ENCODE data around the gene RBM18.

Gene RBM18

DNA sequence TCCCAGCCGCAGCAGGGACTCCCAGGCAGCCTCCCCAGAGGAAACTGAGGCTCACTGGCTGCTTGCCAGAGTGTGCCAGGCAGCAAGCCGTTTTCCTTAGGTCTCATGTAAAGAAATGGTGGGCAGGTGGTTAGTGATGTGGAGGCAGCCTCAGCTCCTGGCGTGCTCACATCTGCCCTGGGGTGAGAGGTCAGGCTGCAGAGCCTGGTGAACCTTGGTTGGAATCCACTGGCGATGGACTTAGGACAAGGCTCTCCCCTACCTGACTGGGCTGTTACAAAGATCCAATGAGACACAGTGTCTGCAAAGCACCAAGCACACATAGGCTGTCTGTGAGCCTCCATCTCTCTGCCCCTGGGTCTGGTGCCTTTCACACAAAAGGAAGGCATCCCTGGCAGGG lies 66.8 kb downstream of the RBM18 start:
- H3K4me2 ChIP-seq (ENCODE audit: low read depth, low read length, poor library complexity, severe bottlenecking): no peak overlapping the region
- H3K27ac ChIP-seq (ENCODE audit: low read depth, low read length): no peak overlapping the region

DNA sequence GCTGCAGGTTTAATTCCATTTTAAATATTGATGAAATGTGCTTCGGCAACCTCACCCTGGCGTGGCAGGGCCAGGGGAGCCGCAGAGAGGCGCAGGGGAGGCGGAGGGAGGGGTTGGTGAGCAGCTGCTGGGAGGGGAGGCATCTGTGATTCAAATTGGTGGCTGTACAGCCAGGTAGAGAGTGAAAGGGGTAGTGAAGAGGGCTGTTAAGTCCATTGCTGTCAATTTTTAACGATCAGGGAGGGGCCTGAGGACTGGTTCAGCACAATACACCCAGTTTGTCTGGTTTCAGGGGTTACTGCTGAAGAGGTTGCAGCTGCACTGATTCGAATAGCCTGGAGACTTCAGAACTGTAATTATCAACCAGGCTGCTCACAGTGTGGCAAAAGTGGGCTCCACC lies 67.2 kb downstream of the RBM18 start:
- Histone ChIP-seq H3K9ac (ENCODE audit: low read length) (no peak overlapping the region), H3K27ac (ENCODE audit: low read depth, low read length) (no peak overlapping the region), H3K4me2 (ENCODE audit: low read depth, low read length, poor library complexity, severe bottlenecking) (no peak overlapping the region), H3K79me2 (ENCODE audit: insufficient read depth, low read length) (no peaks in the 10 kb centered on the region), H3K9me2 (replicated peaks; ENCODE audit: insufficient read depth, low read length) (no peaks in the 10 kb centered on the region), H3K27me3 (ENCODE audit: low read length) (no peaks in the 10 kb centered on the region), H3K9me3 (ENCODE audit: insufficient read depth, low read length) (no peaks in the 10 kb centered on the region), H3K4me3 (ENCODE audit: insufficient read depth, low read length, poor library complexity, severe bottlenecking) (no peak overlapping the region), H4K20me1 (ENCODE audit: low read depth, low read length) (no peaks in the 10 kb centered on the region), H3K36me3 (ENCODE audit: low read length) (no peaks in the 10 kb centered on the region), H3F3A (ENCODE audit: insufficient read depth) (no peaks in the 10 kb centered on the region), H2AFZ (ENCODE audit: low read depth, low read length, severe bottlenecking) (no peak overlapping the region)
- TF ChIP-seq, protein P1, sequence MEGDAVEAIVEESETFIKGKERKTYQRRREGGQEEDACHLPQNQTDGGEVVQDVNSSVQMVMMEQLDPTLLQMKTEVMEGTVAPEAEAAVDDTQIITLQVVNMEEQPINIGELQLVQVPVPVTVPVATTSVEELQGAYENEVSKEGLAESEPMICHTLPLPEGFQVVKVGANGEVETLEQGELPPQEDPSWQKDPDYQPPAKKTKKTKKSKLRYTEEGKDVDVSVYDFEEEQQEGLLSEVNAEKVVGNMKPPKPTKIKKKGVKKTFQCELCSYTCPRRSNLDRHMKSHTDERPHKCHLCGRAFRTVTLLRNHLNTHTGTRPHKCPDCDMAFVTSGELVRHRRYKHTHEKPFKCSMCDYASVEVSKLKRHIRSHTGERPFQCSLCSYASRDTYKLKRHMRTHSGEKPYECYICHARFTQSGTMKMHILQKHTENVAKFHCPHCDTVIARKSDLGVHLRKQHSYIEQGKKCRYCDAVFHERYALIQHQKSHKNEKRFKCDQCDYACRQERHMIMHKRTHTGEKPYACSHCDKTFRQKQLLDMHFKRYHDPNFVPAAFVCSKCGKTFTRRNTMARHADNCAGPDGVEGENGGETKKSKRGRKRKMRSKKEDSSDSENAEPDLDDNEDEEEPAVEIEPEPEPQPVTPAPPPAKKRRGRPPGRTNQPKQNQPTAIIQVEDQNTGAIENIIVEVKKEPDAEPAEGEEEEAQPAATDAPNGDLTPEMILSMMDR (IDR thresholded peaks at IDR 0.05; ENCODE audit: insufficient read depth, low read length, poor library complexity, severe bottlenecking): no peak
- TF ChIP-seq EZH2phosphoT487 (conservative IDR thresholded peaks at IDR 0.05; ENCODE audit: low read length): no peak

More for the DNA sequence above, 66.8 kb downstream of the RBM18 start:
- Histone ChIP-seq H3K4me3 (ENCODE audit: insufficient read depth, low read length, poor library complexity, severe bottlenecking) (no peak overlapping the region), H3K9ac (ENCODE audit: low read length) (no peak overlapping the region), H3K79me2 (ENCODE audit: insufficient read depth, low read length) (no peaks in the 10 kb centered on the region), H3F3A (ENCODE audit: insufficient read depth) (no peaks in the 10 kb centered on the region), H3K9me3 (ENCODE audit: insufficient read depth, low read length) (no peaks in the 10 kb centered on the region), H2AFZ (ENCODE audit: low read depth, low read length, severe bottlenecking) (no peak overlapping the region), H3K36me3 (ENCODE audit: low read length) (no peaks in the 10 kb centered on the region), H4K20me1 (ENCODE audit: low read depth, low read length) (no peaks in the 10 kb centered on the region), H3K27me3 (ENCODE audit: low read length) (no peaks in the 10 kb centered on the region), H3K9me2 (replicated peaks; ENCODE audit: insufficient read depth, low read length) (no peaks in the 10 kb centered on the region)
- TF ChIP-seq, protein P1 (IDR thresholded peaks at IDR 0.05; ENCODE audit: insufficient read depth, low read length, poor library complexity, severe bottlenecking): no peak
- TF ChIP-seq EZH2phosphoT487 (conservative IDR thresholded peaks at IDR 0.05; ENCODE audit: low read length): no peak

DNA sequence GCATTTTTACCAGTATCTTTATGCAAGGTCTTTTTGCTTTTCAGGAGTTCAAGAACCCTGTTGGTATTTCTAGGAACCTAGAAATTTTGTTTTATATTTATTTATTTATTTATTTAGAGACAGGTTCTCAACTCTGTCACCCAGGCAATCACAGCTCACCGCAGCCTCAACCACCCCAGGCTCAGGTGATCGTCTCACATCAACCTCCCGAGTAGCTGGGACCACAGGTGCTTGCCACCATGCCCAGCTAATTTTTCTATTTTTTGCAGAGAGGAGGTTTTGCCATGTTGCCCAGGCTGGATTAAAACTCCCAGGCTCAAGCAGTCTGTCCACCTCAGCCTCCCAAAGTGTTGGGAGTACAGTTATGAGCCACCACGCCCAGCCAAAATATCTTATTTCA lies 68.8 kb downstream of the RBM18 start:
- Histone ChIP-seq H3K27ac (ENCODE audit: low read depth, low read length) (no peak overlapping the region), H2AFZ (ENCODE audit: low read depth, low read length, severe bottlenecking) (no peak overlapping the region), H3K79me2 (ENCODE audit: insufficient read depth, low read length) (no peaks in the 10 kb centered on the region), H3K9ac (ENCODE audit: low read length) (no peak overlapping the region), H3K9me3 (ENCODE audit: insufficient read depth, low read length) (no peaks in the 10 kb centered on the region), H3K9me2 (replicated peaks; ENCODE audit: insufficient read depth, low read length) (no peaks in the 10 kb centered on the region), H3K36me3 (ENCODE audit: low read length) (no peaks in the 10 kb centered on the region), H3F3A (ENCODE audit: insufficient read depth) (no peaks in the 10 kb centered on the region), H3K27me3 (ENCODE audit: low read length) (no peaks in the 10 kb centered on the region), H3K4me2 (ENCODE audit: low read depth, low read length, poor library complexity, severe bottlenecking) (no peak overlapping the region), H4K20me1 (ENCODE audit: low read depth, low read length) (no peaks in the 10 kb centered on the region), H3K4me3 (ENCODE audit: insufficient read depth, low read length, poor library complexity, severe bottlenecking) (no peak overlapping the region)
- TF ChIP-seq, protein P1 (IDR thresholded peaks at IDR 0.05; ENCODE audit: insufficient read depth, low read length, poor library complexity, severe bottlenecking): no peak

DNA sequence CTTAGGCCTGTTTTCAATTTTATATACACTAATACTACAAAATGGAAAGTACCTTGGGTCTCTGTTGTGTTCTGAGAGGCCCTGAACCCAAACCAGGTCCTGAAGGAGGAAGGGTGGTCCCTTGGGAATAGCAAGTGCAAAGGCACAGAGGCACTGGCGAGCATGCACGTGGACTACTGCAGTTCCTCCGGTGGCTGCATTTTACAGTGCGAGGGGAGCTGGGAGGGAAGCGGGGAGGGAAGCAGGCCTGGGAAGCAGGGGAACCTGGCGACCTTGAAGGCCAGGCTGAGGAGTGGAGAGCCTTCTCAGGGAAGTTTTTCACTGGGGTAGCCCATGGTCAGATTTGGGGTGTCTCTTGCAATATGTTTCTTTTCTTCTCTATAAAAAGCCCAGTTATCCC lies 71.0 kb downstream of the RBM18 start:
- Histone ChIP-seq H3F3A (ENCODE audit: insufficient read depth) (no peaks in the 10 kb centered on the region), H4K20me1 (ENCODE audit: low read depth, low read length) (no peaks in the 10 kb centered on the region), H3K79me2 (ENCODE audit: insufficient read depth, low read length) (no peaks in the 10 kb centered on the region), H3K27me3 (ENCODE audit: low read length) (no peaks in the 10 kb centered on the region), H3K4me2 (ENCODE audit: low read depth, low read length, poor library complexity, severe bottlenecking) (no peak overlapping the region), H2AFZ (ENCODE audit: low read depth, low read length, severe bottlenecking) (no peak overlapping the region), H3K9me2 (replicated peaks; ENCODE audit: insufficient read depth, low read length) (no peaks in the 10 kb centered on the region), H3K36me3 (ENCODE audit: low read length) (no peaks in the 10 kb centered on the region), H3K27ac (ENCODE audit: low read depth, low read length) (no peak overlapping the region), H3K9ac (ENCODE audit: low read length) (no peak overlapping the region), H3K4me3 (ENCODE audit: insufficient read depth, low read length, poor library complexity, severe bottlenecking) (no peak overlapping the region), H3K9me3 (ENCODE audit: insufficient read depth, low read length) (no peaks in the 10 kb centered on the region)
- TF ChIP-seq EZH2phosphoT487 (conservative IDR thresholded peaks at IDR 0.05; ENCODE audit: low read length): no peak
- TF ChIP-seq, protein P1 (IDR thresholded peaks at IDR 0.05; ENCODE audit: insufficient read depth, low read length, poor library complexity, severe bottlenecking): no peak

Measured in SU-DHL-6 (cell line).